Measurements from ENCODE around the gene RBP5.

DNA sequence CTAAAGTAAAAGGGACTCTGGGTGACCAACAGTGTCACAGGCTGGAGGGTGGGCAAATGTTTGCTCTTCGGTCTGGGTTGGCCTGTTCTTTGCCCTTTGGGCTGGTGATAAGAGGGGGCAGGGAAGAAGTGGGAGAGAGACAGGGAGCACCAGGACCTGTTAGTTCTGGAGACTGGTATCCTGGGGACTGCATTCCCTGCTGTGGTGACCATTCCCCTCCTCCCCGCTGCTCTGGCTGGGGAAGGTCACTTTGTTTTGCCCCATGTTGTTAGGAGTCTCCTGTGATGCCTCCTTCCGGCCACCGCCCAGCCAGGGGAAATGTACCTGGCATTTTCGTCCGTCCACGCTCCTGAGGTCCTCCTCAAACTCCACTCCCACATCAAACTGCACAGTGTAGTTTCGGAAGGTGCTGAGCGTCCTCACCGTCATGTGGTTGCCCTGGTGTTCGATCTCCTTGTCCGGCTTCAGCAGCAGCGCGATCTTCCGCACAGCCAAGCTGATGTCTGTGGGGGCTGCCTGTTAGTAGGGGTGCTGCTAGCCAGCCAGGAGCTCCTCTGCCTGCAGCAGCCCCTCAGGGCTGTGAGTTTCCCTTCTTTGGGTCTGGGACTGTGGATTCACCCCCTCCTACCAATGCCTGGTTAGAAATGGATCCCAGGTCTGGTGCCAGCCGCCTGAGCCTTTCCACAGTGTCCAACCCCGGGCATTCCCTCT is 618 bp downstream of the RBP5 start:
- TF ChIP-seq POLR2A (IDR thresholded peaks at IDR 0.05; ENCODE audit: low read length), result no peak
- TF ChIP-seq, protein P1, sequence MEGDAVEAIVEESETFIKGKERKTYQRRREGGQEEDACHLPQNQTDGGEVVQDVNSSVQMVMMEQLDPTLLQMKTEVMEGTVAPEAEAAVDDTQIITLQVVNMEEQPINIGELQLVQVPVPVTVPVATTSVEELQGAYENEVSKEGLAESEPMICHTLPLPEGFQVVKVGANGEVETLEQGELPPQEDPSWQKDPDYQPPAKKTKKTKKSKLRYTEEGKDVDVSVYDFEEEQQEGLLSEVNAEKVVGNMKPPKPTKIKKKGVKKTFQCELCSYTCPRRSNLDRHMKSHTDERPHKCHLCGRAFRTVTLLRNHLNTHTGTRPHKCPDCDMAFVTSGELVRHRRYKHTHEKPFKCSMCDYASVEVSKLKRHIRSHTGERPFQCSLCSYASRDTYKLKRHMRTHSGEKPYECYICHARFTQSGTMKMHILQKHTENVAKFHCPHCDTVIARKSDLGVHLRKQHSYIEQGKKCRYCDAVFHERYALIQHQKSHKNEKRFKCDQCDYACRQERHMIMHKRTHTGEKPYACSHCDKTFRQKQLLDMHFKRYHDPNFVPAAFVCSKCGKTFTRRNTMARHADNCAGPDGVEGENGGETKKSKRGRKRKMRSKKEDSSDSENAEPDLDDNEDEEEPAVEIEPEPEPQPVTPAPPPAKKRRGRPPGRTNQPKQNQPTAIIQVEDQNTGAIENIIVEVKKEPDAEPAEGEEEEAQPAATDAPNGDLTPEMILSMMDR (IDR thresholded peaks at IDR 0.05), result no peak
- TF ChIP-seq, protein P2, sequence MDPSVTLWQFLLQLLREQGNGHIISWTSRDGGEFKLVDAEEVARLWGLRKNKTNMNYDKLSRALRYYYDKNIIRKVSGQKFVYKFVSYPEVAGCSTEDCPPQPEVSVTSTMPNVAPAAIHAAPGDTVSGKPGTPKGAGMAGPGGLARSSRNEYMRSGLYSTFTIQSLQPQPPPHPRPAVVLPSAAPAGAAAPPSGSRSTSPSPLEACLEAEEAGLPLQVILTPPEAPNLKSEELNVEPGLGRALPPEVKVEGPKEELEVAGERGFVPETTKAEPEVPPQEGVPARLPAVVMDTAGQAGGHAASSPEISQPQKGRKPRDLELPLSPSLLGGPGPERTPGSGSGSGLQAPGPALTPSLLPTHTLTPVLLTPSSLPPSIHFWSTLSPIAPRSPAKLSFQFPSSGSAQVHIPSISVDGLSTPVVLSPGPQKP (IDR thresholded peaks at IDR 0.05; ENCODE audit: low read depth, low read length), result no peak
- TF ChIP-seq JUNB (IDR thresholded peaks at IDR 0.05), result no peak
- TF ChIP-seq, protein P3, sequence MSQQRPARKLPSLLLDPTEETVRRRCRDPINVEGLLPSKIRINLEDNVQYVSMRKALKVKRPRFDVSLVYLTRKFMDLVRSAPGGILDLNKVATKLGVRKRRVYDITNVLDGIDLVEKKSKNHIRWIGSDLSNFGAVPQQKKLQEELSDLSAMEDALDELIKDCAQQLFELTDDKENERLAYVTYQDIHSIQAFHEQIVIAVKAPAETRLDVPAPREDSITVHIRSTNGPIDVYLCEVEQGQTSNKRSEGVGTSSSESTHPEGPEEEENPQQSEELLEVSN (IDR thresholded peaks at IDR 0.05; ENCODE audit: borderline replicate concordance, low read depth), result no peak
- TF ChIP-seq SMC3 (IDR thresholded peaks at IDR 0.05), result no peak
- TF ChIP-seq SREBF2 (IDR thresholded peaks at IDR 0.05), result no peak
- no peak for TF ChIP-seq MYC (IDR thresholded peaks at IDR 0.05; ENCODE audit: borderline replicate concordance, low read length)
- TF ChIP-seq MAZ (IDR thresholded peaks at IDR 0.05; ENCODE audit: borderline replicate concordance, low read depth, low read length), result no peak

All from A549 (cell line).